Measurements from ENCODE around the gene C8A.

DNA sequence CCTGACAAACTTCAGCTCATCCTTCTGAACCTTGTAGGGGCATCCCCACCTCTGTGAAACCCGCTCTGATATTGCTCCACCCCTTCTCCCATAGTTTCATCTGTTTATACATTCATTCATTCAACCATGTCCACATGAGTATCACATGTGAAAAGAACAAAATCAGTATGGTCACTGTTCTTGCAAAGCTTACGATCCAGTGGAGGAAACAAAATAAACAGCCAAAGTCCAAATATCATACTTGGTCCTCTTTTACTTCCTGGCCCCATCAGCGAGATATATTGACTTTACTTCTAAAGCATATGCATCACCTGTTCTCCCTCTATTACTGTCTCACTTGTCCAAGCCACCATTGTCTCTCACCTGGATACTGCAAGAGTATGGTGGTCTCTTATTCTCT is 35.6 kb downstream of the C8A start:
- no peak for TF ChIP-seq CTCF (IDR thresholded peaks at IDR 0.05)
- TF ChIP-seq EP300 (IDR thresholded peaks at IDR 0.05): no peak
- TF ChIP-seq POLR2A (IDR thresholded peaks at IDR 0.05): no peak
- no peak for TF ChIP-seq POLR2AphosphoS5 (IDR thresholded peaks at IDR 0.05)
